K562 (cell line): Measurements from ENCODE around the gene ILKAP. TPM values are rescaled to one million over a fixed set of nuclear protein-coding genes. Genes with fewer than 3 reads are reported as not detected.
A peak's percentile ranks its signal among the peaks of the same experiment; 100 is the strongest.

ENCODE experiments used
- ATF4 ChIP-seq: fragments of 450-650 bp; formaldehyde crosslinking; IDR thresholded peaks from 2 replicates; pipeline ENCODE4 v1.4.0; 2022; ENCODE audit warnings: mild to moderate bottlenecking, moderate library complexity
- CBX1 ChIP-seq: sonication (generic); IDR thresholded peaks from 2 replicates; pipeline ENCODE4 v1.6.1; 2016; ENCODE audit warnings: antibody characterized with exemption, low read depth, mild to moderate bottlenecking
- CHD1 ChIP-seq: fragments of 200-600 bp; sonication (generic); IDR thresholded peaks from one replicate; pipeline ENCODE4 v1.6.1; 2012; ENCODE audit warnings: mild to moderate bottlenecking, moderate library complexity, low read length, inconsistent platforms
- ETS1 ChIP-seq: conservative IDR thresholded peaks from 2 replicates; pipeline ENCODE4 v1.6.1; 2011; ENCODE audit warnings: low read depth, mild to moderate bottlenecking, low read length; ENCODE audit not compliant: control insufficient read depth
- FOXM1 ChIP-seq, 2 experiments: fragments of 450-650 bp in 1 of 2; sonication (generic) in 1 of 2; formaldehyde crosslinking in 1 of 2; IDR thresholded peaks; 2 replicates each; pipeline versions ENCODE4 v1.6.1 to v1.9.0; 2017 to 2022; ENCODE audit warnings: low read depth in 2 of 2, mild to moderate bottlenecking in 2 of 2, missing genetic modification reagents in 1 of 2, moderate library complexity in 1 of 2
- HDAC1 ChIP-seq, 2 experiments: fragments of 450-650 bp; IDR thresholded peaks; 2 replicates each; pipeline ENCODE4 v1.6.1; 2016 to 2017; ENCODE audit warnings: inconsistent platforms in 1 of 2, mild to moderate bottlenecking in 1 of 2, moderate library complexity in 1 of 2
- IRF9 ChIP-seq: fragments of 450-650 bp; IDR thresholded peaks from 2 replicates; pipeline ENCODE4 v1.6.1; 2016; ENCODE audit warnings: missing biosample characterization, missing genetic modification characterization
- KLF10 ChIP-seq: fragments of 250-450 bp; sonication (Bioruptor Pico); IDR thresholded peaks from 2 replicates; pipeline ENCODE4 v1.6.1; 2021; ENCODE audit warnings: matching md5 sums
- RBFOX2 ChIP-seq: fragments of 200-400 bp; formaldehyde crosslinking; IDR thresholded peaks from 2 replicates; pipeline ENCODE4 v1.6.1; 2017; ENCODE audit warnings: low read depth, mild to moderate bottlenecking, low read length, moderate library complexity
- SAFB ChIP-seq: fragments of 200-400 bp; formaldehyde crosslinking; IDR thresholded peaks from 2 replicates; pipeline ENCODE4 v1.6.1; 2017; ENCODE audit warnings: low read depth, low read length, borderline replicate concordance
- SETDB1 ChIP-seq: IDR thresholded peaks from one replicate; pipeline ENCODE4 v1.6.1; 2012; ENCODE audit warnings: low read length, control low read depth, inconsistent platforms
- SIN3B ChIP-seq: fragments of 450-650 bp; IDR thresholded peaks from 2 replicates; pipeline ENCODE4 v1.6.1; 2017; ENCODE audit warnings: low read depth, mild to moderate bottlenecking, moderate library complexity
- TOE1 ChIP-seq, 2 experiments: fragments of 450-650 bp in 1 of 2; sonication (generic) in 1 of 2; formaldehyde crosslinking in 1 of 2; IDR thresholded peaks; 2 replicates each; pipeline versions ENCODE4 v1.7.1 to v1.8.0; 2016 to 2022; ENCODE audit warnings: borderline replicate concordance in 2 of 2, mild to moderate bottlenecking in 2 of 2, antibody characterized with exemption in 1 of 2, inconsistent platforms in 1 of 2, low read depth in 1 of 2, missing genetic modification reagents in 1 of 2, moderate library complexity in 1 of 2
- TRIM25 ChIP-seq: fragments of 450-650 bp; IDR thresholded peaks from 2 replicates; pipeline ENCODE4 v1.7.0; 2016; ENCODE audit warnings: borderline replicate concordance
- UBTF ChIP-seq, 2 experiments: IDR thresholded peaks; 2 replicates each; pipeline ENCODE4 v1.6.1; 2012; ENCODE audit warnings: improper control_type of control experiment in 2 of 2, low read depth in 2 of 2, low read length in 2 of 2, borderline replicate concordance in 1 of 2
- ZFX ChIP-seq: sonication (generic); formaldehyde crosslinking; IDR thresholded peaks from 2 replicates; pipeline ENCODE4 v1.8.0; 2022; ENCODE audit warnings: mild to moderate bottlenecking, missing genetic modification reagents, moderate library complexity
- ZNF140 ChIP-seq: fragments of 250-450 bp; sonication (Bioruptor Pico); IDR thresholded peaks from 2 replicates; pipeline ENCODE4 v1.8.0; 2021; ENCODE audit warnings: moderate library complexity, mild to moderate bottlenecking, inconsistent platforms
- ZNF444 ChIP-seq: fragments of 250-450 bp; sonication (Bioruptor Pico); IDR thresholded peaks from 2 replicates; pipeline ENCODE4 v1.4.0; 2020; ENCODE audit warnings: mild to moderate bottlenecking, moderate library complexity
- polyA plus RNA-seq, 8 experiments: library from polyadenylated mRNA; depleted of rRNA in 4 of 8; stranded (reverse) in 5 of 8; unstranded in 3 of 8; fragments of >200 nt; fragmentation: Nextera tagmentation in 2 of 8; fragmentation: Illumina TruSeq in 1 of 8; extraction: Ambion mirVana in 2 of 8; extraction: Trizol in 1 of 8; gene quantifications; 2 replicates each; pipeline versions ENCODE4 v1.2.1 to v1.2.3, GENCODE V29; 2011 to 2014; ENCODE audit warnings: inconsistent platforms in 1 of 8, missing spikeins in 1 of 8
- total RNA-seq, 7 experiments: library from RNA; depleted of rRNA in 6 of 7; stranded (reverse); fragments of >200 nt in 6 of 7; fragmentation: Illumina TruSeq in 2 of 7; extraction: Trizol in 2 of 7; gene quantifications; 2 replicates each; pipeline versions ENCODE4 v1.2.1 to v1.2.3, GENCODE V29; 2011 to 2021; ENCODE audit warnings: low replicate concordance in 1 of 7

Gene ILKAP
- total and polyA plus RNA-seq, 9 of the 15 experiments (the other 6 are each of a cell fraction or from before 2014, with no cell fraction given): 3.1 to 43.9 (median 20.7) TPM

- TF ChIP-seq SIN3B (peak; percentile 51; the same call in 1 of the 2 replicates), KLF10 (CRISPR knock-in tag) (no peak), FOXM1 (IDR thresholded peaks at IDR 0.05; ENCODE audit: low read depth) (no peak), FOXM1 (CRISPR knock-in tag; IDR thresholded peaks at IDR 0.05; ENCODE audit: low read depth) (no peak), RBFOX2 (peak; percentile 79), TRIM25 (no peak), SETDB1 (no peak), HDAC1 (IDR thresholded peaks at IDR 0.05) (no peak), SAFB (peak; percentile 60; the same call in 1 of the 2 replicates), ETS1 (0 out of 2 replicates have a peak, but pooled peaks have one; percentile 28), CBX1 (no peak), CHD1 (peak; percentile 61), ZNF140 (no peak), TOE1 (IDR thresholded peaks at IDR 0.05; ENCODE audit: borderline replicate concordance) (no peak), TOE1 (CRISPR knock-in tag; IDR thresholded peaks at IDR 0.05; ENCODE audit: borderline replicate concordance, low read depth) (no peak), ZNF444 (no peak), IRF9 (tag) (no peak), UBTF (IDR thresholded peaks at IDR 0.05; ENCODE audit: borderline replicate concordance in 1 of 2, low read depth in 2 of 2, low read length in 2 of 2) (peak; percentile 30 to 64; a peak in 1 of 4 replicates), ZFX (CRISPR knock-in tag) (peak; percentile 84), ATF4 (CRISPR knock-in tag) (no peak)
Measured at GRCh38 chr2:238203094-238203972, at the start of gene ILKAP (continued).
